Choroid plexus epithelial cell (primary cell): Measurements from ENCODE around the gene EPS15.
A peak's percentile ranks its signal among the peaks of the same experiment; 100 is the strongest.

Experiments used
- DNase-seq: peaks from one replicate; pipeline ENCODE4 v3.0.0-alpha.2; 2010; ENCODE audit warnings: low read depth
- H3K4me3 ChIP-seq: 2 replicates; pipeline ENCODE4 v1.5.1; 2011; ENCODE audit warnings: low read depth, mild to moderate bottlenecking, control low read depth, low read length, moderate library complexity
- CTCF ChIP-seq: conservative IDR thresholded peaks from 2 replicates; pipeline ENCODE4 v1.5.1; 2011; ENCODE audit warnings: low read depth, mild to moderate bottlenecking, control low read depth, inconsistent platforms, low read length, moderate library complexity

The EPS15 gene

GRCh38 chr1:51344276-51344601, 174.8 kb downstream of the EPS15 start:
- no peak for DNase-seq
- TF ChIP-seq CTCF: no peak
- H3K4me3 ChIP-seq: no peak overlapping the region

GRCh38 chr1:51343624-51344023, 175.4 kb downstream of the EPS15 start:
- H3K4me3 ChIP-seq: no peak overlapping the region
- no peak for TF ChIP-seq CTCF
- DNase-seq: no peak

GRCh38 chr1:51342591-51343206, 176.4 kb downstream of the EPS15 start:
- H3K4me3 ChIP-seq: no peak overlapping the region
- no peak for DNase-seq
- TF ChIP-seq CTCF: no peak

- DNase-seq: no peak
- peak; percentile 22 for TF ChIP-seq CTCF
- H3K4me3 ChIP-seq: no peak overlapping the region
Observed at GRCh38 chr1:51341876-51342496, 177.1 kb downstream of the EPS15 start.

- no peak for DNase-seq
- no peak for TF ChIP-seq CTCF
- H3K4me3 ChIP-seq: no peak overlapping the region
Observed at GRCh38 chr1:51340380-51340779, 178.7 kb downstream of the EPS15 start.

- no peak for TF ChIP-seq CTCF
- no peak overlapping the region for H3K4me3 ChIP-seq
- DNase-seq: no peak
Observed at GRCh38 chr1:51336711-51337110, 182.4 kb downstream of the EPS15 start.

GRCh38 chr1:51336004-51336403, 183.1 kb downstream of the EPS15 start:
- no peak for DNase-seq
- TF ChIP-seq CTCF: no peak

More at GRCh38 chr1:51336004-51336403, 183.1 kb downstream of the EPS15 start:
- no peak overlapping the region for H3K4me3 ChIP-seq
